SK-N-SH (cell line): ENCODE data around the gene ROR2.

Source experiments
- FOXM1 ChIP-seq: IDR thresholded peaks from 2 replicates; pipeline ENCODE4 v1.4.0; 2012; ENCODE audit warnings: low read depth, mild to moderate bottlenecking
- MAX ChIP-seq: IDR thresholded peaks from 2 replicates; pipeline ENCODE4 v1.4.0; 2012; ENCODE audit warnings: low read depth
- RAD21 ChIP-seq: IDR thresholded peaks from 2 replicates; pipeline ENCODE4 v1.6.1; 2012; ENCODE audit warnings: mild to moderate bottlenecking, low read length
- RCOR1 ChIP-seq: fragments of 150-350 bp; IDR thresholded peaks from 2 replicates; pipeline ENCODE4 v1.6.1; 2017; ENCODE audit warnings: antibody characterized with exemption, low read length
- TAF1 ChIP-seq: IDR thresholded peaks from 2 replicates; pipeline ENCODE4 v1.6.1; 2012; ENCODE audit warnings: low read depth, mild to moderate bottlenecking, low read length, moderate library complexity, borderline replicate concordance
- TF ChIP-seq, protein P1 (sequence below): fragments of 200-600 bp; sonication (generic); IDR thresholded peaks from 2 replicates; pipeline ENCODE4 v1.6.1; 2017; ENCODE audit warnings: antibody characterized with exemption, mild to moderate bottlenecking, moderate library complexity

DNA sequence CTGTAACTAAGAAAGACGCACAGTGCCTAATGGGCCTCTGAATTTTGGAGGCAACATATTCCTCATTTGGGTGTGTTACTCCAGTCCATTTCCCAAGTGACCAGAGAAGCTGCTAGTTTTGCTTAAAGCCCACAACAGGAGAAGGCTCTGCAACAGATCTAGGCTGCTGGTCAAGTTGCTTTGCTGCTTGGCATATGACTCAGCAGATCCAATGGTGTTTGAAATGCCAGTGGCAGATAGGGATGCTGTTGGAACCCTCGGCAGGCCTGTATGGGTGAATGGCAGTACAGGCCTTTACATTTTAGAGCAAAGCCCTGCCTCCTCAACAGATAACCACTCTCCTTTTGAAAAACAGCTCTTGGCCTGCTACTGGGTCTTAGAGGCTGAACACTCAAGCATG lies 36.2 kb upstream of the ROR2 start:
- TF ChIP-seq RAD21 (no peak), MAX (no peak), RCOR1 (no peak), FOXM1 (no peak), TAF1 (no peak)
- TF ChIP-seq, protein P1, sequence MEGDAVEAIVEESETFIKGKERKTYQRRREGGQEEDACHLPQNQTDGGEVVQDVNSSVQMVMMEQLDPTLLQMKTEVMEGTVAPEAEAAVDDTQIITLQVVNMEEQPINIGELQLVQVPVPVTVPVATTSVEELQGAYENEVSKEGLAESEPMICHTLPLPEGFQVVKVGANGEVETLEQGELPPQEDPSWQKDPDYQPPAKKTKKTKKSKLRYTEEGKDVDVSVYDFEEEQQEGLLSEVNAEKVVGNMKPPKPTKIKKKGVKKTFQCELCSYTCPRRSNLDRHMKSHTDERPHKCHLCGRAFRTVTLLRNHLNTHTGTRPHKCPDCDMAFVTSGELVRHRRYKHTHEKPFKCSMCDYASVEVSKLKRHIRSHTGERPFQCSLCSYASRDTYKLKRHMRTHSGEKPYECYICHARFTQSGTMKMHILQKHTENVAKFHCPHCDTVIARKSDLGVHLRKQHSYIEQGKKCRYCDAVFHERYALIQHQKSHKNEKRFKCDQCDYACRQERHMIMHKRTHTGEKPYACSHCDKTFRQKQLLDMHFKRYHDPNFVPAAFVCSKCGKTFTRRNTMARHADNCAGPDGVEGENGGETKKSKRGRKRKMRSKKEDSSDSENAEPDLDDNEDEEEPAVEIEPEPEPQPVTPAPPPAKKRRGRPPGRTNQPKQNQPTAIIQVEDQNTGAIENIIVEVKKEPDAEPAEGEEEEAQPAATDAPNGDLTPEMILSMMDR: no peak
